OCI-LY1 (cell line): ENCODE measurements around the gene CSNK1G2.
A peak's percentile ranks its signal among the peaks of the same experiment; 100 is the strongest.

Experiments used
- H2AFZ ChIP-seq: fragments of 200-600 bp; sonication (generic), shearing (Covaris generic); 2 replicates; pipeline ENCODE4 v1.6.0; 2014; ENCODE audit warnings: antibody characterized with exemption, mild to moderate bottlenecking, low read length
- H3F3A ChIP-seq: fragments of 200-600 bp; sonication (generic), shearing (Covaris generic); 2 replicates; pipeline ENCODE4 v1.6.0; 2014; ENCODE audit warnings: mild to moderate bottlenecking, antibody characterized with exemption, low read length, moderate library complexity; ENCODE audit not compliant: insufficient read depth
- H3K27ac ChIP-seq: fragments of 200-600 bp; sonication (generic); 2 replicates; pipeline ENCODE4 v1.5.1; 2014; ENCODE audit warnings: low read length, mixed run types, mild to moderate bottlenecking, low read depth; ENCODE audit not compliant: poor library complexity, severe bottlenecking
- H3K27me3 ChIP-seq: fragments of 200-600 bp; sonication (generic); 2 replicates; pipeline ENCODE4 v1.6.0; 2014; ENCODE audit warnings: antibody characterized with exemption, mild to moderate bottlenecking, low read length, moderate library complexity; ENCODE audit not compliant: insufficient read depth
- H3K36me3 ChIP-seq: fragments of 200-600 bp; sonication (generic); 2 replicates; pipeline ENCODE4 v1.6.1; 2014; ENCODE audit warnings: mild to moderate bottlenecking, antibody characterized with exemption, low read length, moderate library complexity, mixed read lengths; ENCODE audit not compliant: insufficient read depth
- H3K4me1 ChIP-seq: fragments of 200-600 bp; sonication (generic); 2 replicates; pipeline ENCODE4 v1.5.1; 2014; ENCODE audit warnings: mild to moderate bottlenecking, low read length, moderate library complexity; ENCODE audit not compliant: insufficient read depth, severe bottlenecking
- H3K4me2 ChIP-seq: fragments of 200-600 bp; sonication (generic), shearing (Covaris generic); 2 replicates; pipeline ENCODE4 v1.6.1; 2014; ENCODE audit warnings: low read length
- H3K4me3 ChIP-seq: fragments of 200-600 bp; sonication (generic); 2 replicates; pipeline ENCODE4 v1.5.1; 2014; ENCODE audit warnings: low read length, low read depth, mild to moderate bottlenecking, mixed read lengths; ENCODE audit not compliant: poor library complexity, severe bottlenecking
- H3K79me2 ChIP-seq: fragments of 200-600 bp; shearing (Covaris generic); 2 replicates; pipeline ENCODE4 v1.6.1; 2016; ENCODE audit warnings: mixed run types, low read length, mixed read lengths; ENCODE audit not compliant: insufficient read depth
- H3K9ac ChIP-seq: fragments of 200-600 bp; sonication (generic), shearing (Covaris generic); 2 replicates; pipeline ENCODE4 v1.6.1; 2014; ENCODE audit warnings: mild to moderate bottlenecking, low read length, mixed read lengths
- H3K9me2 ChIP-seq: fragments of 200-600 bp; sonication (generic), shearing (Covaris generic); 2 replicates; pipeline ENCODE4 v1.6.1; 2014; ENCODE audit warnings: low read depth, mild to moderate bottlenecking, low read length, mixed read lengths
- H3K9me3 ChIP-seq: fragments of 200-600 bp; shearing (Covaris generic); 2 replicates; pipeline ENCODE4 v1.6.1; 2014; ENCODE audit warnings: low read length, mixed read lengths
- H4K20me1 ChIP-seq: fragments of 200-600 bp; sonication (generic), shearing (Covaris generic); 2 replicates; pipeline ENCODE4 v1.6.0; 2016; ENCODE audit warnings: mild to moderate bottlenecking, low read length; ENCODE audit not compliant: insufficient read depth
- CTCF ChIP-seq: fragments of 200-600 bp; sonication (generic), shearing (Covaris generic); IDR thresholded peaks from 2 replicates; pipeline ENCODE4 v1.5.1; 2017; ENCODE audit warnings: mild to moderate bottlenecking, antibody characterized with exemption, low read length, moderate library complexity, mixed read lengths
- EZH2 ChIP-seq: fragments of 200-600 bp; sonication (generic), shearing (Covaris generic); IDR thresholded peaks from 2 replicates; pipeline ENCODE4 v1.8.0; 2017; ENCODE audit warnings: borderline replicate concordance, mixed run types, mild to moderate bottlenecking, antibody characterized with exemption, low read length, moderate library complexity, mixed read lengths

CSNK1G2 gene

GRCh38 chr19:1938071-1938470, 2.9 kb upstream of the CSNK1G2 start:
- no peak overlapping the region for H3K4me3 ChIP-seq
- H4K20me1 ChIP-seq, result no peaks in the 10 kb centered on the region
- H3K79me2 ChIP-seq, result no peaks in the 10 kb centered on the region; the same call in 1 of the 2 replicates
- peaks cover 4% of the 10 kb centered on the region; the same call in 1 of the 2 replicates for H3K36me3 ChIP-seq
- peaks cover 18% of the 10 kb centered on the region for H3K4me1 ChIP-seq
- no peak overlapping the region for H3K9ac ChIP-seq
- no peaks in the 10 kb centered on the region for H3K9me2 ChIP-seq
- H3K4me2 ChIP-seq, result no peak overlapping the region
- H3K9me3 ChIP-seq, result 0 out of 2 replicates have a peak, but pooled peaks cover 2% of the 10 kb centered on the region
- H3K27me3 ChIP-seq, result no peaks in the 10 kb centered on the region; the same call in 1 of the 2 replicates
- peaks cover 1% of the 10 kb centered on the region; the same call in 1 of the 2 replicates for H3F3A ChIP-seq
- no peak overlapping the region for H3K27ac ChIP-seq
- H2AFZ ChIP-seq, result no peak overlapping the region
- TF ChIP-seq CTCF, result no peak
- no peak for TF ChIP-seq EZH2

- peak overlapping the region; percentile 70 for H3K9ac ChIP-seq
- H3K4me3 ChIP-seq, result peak overlapping the region; percentile 76
- peaks cover 4% of the 10 kb centered on the region; the same call in 1 of the 2 replicates for H3F3A ChIP-seq
- no peaks in the 10 kb centered on the region for H3K27me3 ChIP-seq
- peaks cover 36% of the 10 kb centered on the region for H3K79me2 ChIP-seq
- H3K9me3 ChIP-seq, result no peaks in the 10 kb centered on the region
- no peaks in the 10 kb centered on the region for H4K20me1 ChIP-seq
- peaks cover 34% of the 10 kb centered on the region for H3K4me1 ChIP-seq
- TF ChIP-seq EZH2 (no peak), CTCF (no peak)
- H3K9me2 ChIP-seq, result no peaks in the 10 kb centered on the region
- peak overlapping the region; percentile 87 for H3K4me2 ChIP-seq
- H3K27ac ChIP-seq, result peak overlapping the region; percentile 84
- no peak overlapping the region for H2AFZ ChIP-seq
- 0 out of 2 replicates have a peak, but pooled peaks cover 3% of the 10 kb centered on the region for H3K36me3 ChIP-seq
Measured at GRCh38 chr19:1942078-1942933, 1.3 kb downstream of the CSNK1G2 start.

- peak overlapping the region; percentile 76 for H3K4me3 ChIP-seq
- no peaks in the 10 kb centered on the region for H3K9me2 ChIP-seq
- H3K9ac ChIP-seq, result peak overlapping the region; percentile 70
- 0 out of 2 replicates have a peak, but pooled peaks cover 5% of the 10 kb centered on the region for H3K36me3 ChIP-seq
- peaks cover 38% of the 10 kb centered on the region for H3K79me2 ChIP-seq
- H3K27me3 ChIP-seq, result no peaks in the 10 kb centered on the region
- H3K27ac ChIP-seq, result peak overlapping the region; percentile 84
- TF ChIP-seq EZH2, result no peak
- no peak for TF ChIP-seq CTCF
- H3K4me1 ChIP-seq, result peaks cover 34% of the 10 kb centered on the region
- no peaks in the 10 kb centered on the region for H3K9me3 ChIP-seq
- H2AFZ ChIP-seq, result no peak overlapping the region
- no peaks in the 10 kb centered on the region for H4K20me1 ChIP-seq
- H3F3A ChIP-seq, result peaks cover 4% of the 10 kb centered on the region; the same call in 1 of the 2 replicates
- H3K4me2 ChIP-seq, result peak overlapping the region; percentile 87
Measured at GRCh38 chr19:1942934-1943555, 2.1 kb downstream of the CSNK1G2 start.
